Thymus (tissue), 11 donors: ENCODE measurements around the gene UNC13D. TPM values are rescaled to one million over a fixed set of nuclear protein-coding genes. Genes with fewer than 3 reads are reported as not detected.
"Not testable (repeated sequence)": the region's sequence is repeated elsewhere in the genome, so short reads cannot be mapped to it uniquely, and the experiment has no call there.

Experiments
- DNase-seq, 9 donors: peaks; one replicate each; pipeline ENCODE4 v3.0.0-alpha.2; 2013; ENCODE audit warnings: low spot score in 9 of 9, low read depth in 6 of 9, missing footprints in 1 of 9
- H3K27ac ChIP-seq, 2 donors: one replicate each; pipeline ENCODE4 v1.5.1; 2013; ENCODE audit warnings: control low read depth in 1 of 2, low read depth in 1 of 2, low read length in 1 of 2, mild to moderate bottlenecking in 1 of 2, moderate library complexity in 1 of 2
- H3K27me3 ChIP-seq, 2 donors: one replicate each; pipeline ENCODE4 v1.5.1; 2013; ENCODE audit warnings: low read length in 1 of 2; ENCODE audit not compliant: control insufficient read depth in 2 of 2, insufficient read depth in 1 of 2
- H3K36me3 ChIP-seq, 2 donors: one replicate each; pipeline ENCODE4 v1.5.1; 2013; ENCODE audit warnings: low read length in 1 of 2, mild to moderate bottlenecking in 1 of 2, moderate library complexity in 1 of 2; ENCODE audit not compliant: control insufficient read depth in 2 of 2, insufficient read depth in 2 of 2
- H3K4me1 ChIP-seq, 2 donors: one replicate each; pipeline ENCODE4 v1.5.1; 2013; ENCODE audit warnings: low read length in 2 of 2; ENCODE audit not compliant: control insufficient read depth in 2 of 2, insufficient read depth in 2 of 2
- H3K4me3 ChIP-seq, 2 donors: one replicate each; pipeline ENCODE4 v1.5.1; 2013; ENCODE audit warnings: low read length in 2 of 2, control low read depth in 1 of 2, mild to moderate bottlenecking in 1 of 2
- H3K9me3 ChIP-seq, 2 donors: one replicate each; pipeline ENCODE4 v1.5.1; 2013; ENCODE audit warnings: low read length in 1 of 2, mild to moderate bottlenecking in 1 of 2; ENCODE audit not compliant: control insufficient read depth in 2 of 2, insufficient read depth in 1 of 2
- WGBS: extraction: QIAGEN DNeasy Blood & Tissue Kit; methylation state at CpG from one replicate; pipeline ENCODE4 v1.1.7; 2013; 5-methylcytosine and 5-hydroxymethylcytosine counted together
- polyA plus RNA-seq: library from polyadenylated mRNA; stranded (reverse); fragments of 200-250 nt; gene quantifications from one replicate; pipeline ENCODE4 v1.2.3, GENCODE V29; 2013
- total RNA-seq: library from RNA; stranded (reverse); fragments of 120-200 nt; gene quantifications from one replicate; pipeline ENCODE4 v1.2.4, GENCODE V29; 2013
- donor health status: healthy.

The UNC13D gene
- total and polyA plus RNA-seq, 2 donors: 43.2 to 59.1 TPM

DNA sequence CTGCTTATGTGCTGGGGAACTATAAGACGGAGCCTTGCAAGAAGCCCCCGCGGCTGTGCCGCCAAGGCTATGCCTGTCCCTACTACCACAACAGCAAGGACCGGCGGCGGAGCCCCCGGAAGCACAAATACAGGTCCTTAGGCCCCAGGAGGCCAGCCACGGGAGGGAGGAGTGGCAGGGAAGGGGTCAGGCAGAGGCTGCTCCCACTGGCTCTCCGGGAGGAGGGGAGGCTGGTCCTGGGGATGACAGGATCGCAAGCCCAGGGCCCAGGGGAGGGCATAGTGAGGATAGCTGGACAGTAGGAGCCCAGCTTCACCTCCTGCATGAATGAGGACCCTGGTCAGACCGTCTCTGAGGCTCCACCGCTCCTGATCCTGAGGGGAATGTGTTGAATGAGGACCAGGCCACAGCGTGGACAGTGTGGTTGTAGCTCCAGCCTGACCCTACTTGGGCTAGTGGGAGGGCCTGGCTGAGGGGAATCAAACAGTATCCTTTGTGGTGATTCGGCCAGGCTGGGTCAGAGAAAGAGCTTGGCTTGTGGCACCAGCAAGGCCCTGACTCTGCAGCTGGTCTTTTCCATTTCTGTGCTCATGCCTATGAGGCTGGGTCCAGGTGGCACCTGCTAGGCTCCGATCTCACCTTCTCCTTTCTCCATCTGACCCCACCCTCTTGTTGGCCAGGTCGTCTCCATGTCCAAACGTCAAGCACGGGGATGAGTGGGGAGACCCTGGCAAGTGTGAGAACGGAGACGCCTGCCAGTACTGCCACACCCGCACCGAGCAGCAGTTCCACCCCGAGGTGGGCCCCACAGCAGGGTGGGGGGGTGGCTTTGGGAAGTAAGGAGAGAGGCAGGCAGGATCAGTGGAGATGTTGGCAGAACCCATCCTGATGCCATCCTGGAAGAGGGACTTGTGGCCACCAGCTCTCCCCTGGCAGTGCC, 30.9 kb downstream of the UNC13D start:
- Histone ChIP-seq H3K9me3 (no peaks in the 10 kb centered on the region), H3K27me3 (no peaks in the 10 kb centered on the region), H3K36me3 (peaks cover 86 to 88% of the 10 kb centered on the region in 2 donors), H3K4me3 (no peak overlapping the region), H3K27ac (no peak overlapping the region), H3K4me1 (no peaks in the 10 kb centered on the region)
- WGBS: 98% methylated on average over 24 of the region's 24 CpGs
- no peak for DNase-seq

DNA sequence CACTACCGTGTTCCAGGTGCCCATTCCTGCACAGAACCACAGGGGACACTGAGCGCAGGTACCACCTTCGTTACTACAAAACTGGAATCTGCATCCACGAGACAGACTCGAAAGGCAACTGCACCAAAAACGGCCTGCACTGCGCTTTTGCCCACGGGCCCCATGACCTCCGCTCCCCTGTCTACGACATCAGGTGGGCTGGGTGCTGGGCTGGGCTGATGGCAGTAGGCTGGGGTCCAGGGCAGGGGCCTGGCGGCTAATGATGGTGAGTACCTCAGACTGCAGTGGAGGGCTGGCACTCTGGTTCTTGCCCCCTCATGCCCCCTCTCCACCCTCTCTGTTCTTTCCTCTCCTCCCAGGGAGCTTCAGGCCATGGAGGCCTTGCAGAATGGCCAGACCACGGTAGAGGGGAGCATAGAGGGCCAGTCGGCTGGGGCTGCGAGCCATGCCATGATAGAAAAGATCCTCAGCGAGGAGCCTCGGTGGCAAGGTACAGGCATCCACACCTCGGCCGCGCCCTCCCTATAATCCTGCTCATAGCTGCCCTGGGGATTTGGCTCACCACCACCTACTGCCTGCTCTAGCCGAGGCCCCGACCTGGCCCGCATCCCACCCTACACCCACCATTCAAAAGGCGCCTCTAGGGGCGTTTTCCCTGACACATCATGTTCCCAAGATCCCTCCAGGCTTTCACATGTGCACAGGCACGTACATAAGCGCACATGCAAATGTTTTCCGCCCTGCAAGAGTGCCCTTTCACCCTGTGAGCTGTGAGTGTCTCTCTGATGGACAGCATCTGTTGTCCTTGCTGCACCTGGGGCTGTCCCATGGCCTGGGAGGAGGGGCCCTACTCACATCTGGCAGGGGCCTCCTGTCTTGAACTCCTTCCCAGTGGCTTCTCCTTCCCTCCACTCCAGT, 31.8 kb downstream of the UNC13D start:
- H3K4me1 ChIP-seq: no peaks in the 10 kb centered on the region
- no peak overlapping the region for H3K4me3 ChIP-seq
- 98% methylated on average over 27 of the region's 27 CpGs for WGBS
- H3K9me3 ChIP-seq: no peaks in the 10 kb centered on the region
- H3K27ac ChIP-seq: no peak overlapping the region
- peaks cover 82 to 83% of the 10 kb centered on the region in 2 donors for H3K36me3 ChIP-seq
- no peaks in the 10 kb centered on the region for H3K27me3 ChIP-seq
- no peak for DNase-seq

DNA sequence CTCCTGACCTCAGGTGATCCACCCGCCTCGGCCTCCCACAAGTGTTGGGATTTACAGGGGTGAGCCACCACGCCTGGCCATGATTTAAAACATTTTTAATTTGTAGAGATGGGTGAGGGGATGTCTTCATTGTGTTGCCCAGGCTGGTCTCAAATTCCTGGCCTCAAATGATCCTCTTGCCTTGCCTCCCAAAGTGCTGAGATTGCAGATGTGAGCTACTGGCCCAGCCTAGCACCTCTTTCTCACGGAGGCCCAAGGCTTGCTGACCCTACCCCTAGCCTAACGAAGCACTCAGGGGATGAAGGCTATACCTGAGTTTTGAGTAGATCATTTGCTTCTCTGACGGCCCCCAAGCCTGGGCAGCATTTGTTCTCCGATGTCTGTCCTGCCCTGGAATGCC, 33.0 kb downstream of the UNC13D start:
- no peaks in the 10 kb centered on the region for H3K4me1 ChIP-seq
- no peaks in the 10 kb centered on the region for H3K27me3 ChIP-seq
- no peak overlapping the region for H3K4me3 ChIP-seq
- H3K9me3 ChIP-seq: no peaks in the 10 kb centered on the region
- DNase-seq: no peak
- 97% methylated on average over 7 of the region's 7 CpGs for WGBS
- peaks cover 71 to 74% of the 10 kb centered on the region in 2 donors for H3K36me3 ChIP-seq
- H3K27ac ChIP-seq: no peak overlapping the region

DNA sequence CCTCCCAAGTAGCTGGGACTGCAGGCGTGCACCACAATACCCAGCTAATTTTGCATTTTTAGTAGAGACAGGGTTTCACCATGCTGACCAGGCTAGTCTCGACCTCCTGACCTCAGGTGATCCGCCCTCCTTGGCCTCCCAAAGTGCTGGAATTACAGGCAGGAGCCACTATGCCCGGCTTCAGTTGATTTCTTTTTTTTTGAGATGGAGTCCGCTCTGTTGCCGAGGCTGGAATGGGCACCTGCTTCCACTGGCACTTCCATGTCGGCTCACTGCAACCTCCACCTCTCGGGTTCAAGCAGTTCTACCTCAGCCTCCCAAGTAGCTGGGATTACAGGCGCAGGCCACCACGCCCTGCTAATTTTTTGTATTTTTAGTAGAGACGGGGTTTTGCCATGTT, 33.4 kb downstream of the UNC13D start:
- H3K4me3 ChIP-seq, H3K9me3 ChIP-seq, H3K4me1 ChIP-seq, H3K27me3 ChIP-seq, DNase-seq, H3K27ac ChIP-seq: not testable (repeated sequence)
- 98% methylated on average over 11 of the region's 11 CpGs for WGBS
- H3K36me3 ChIP-seq: peaks cover 67 to 71% of the 10 kb centered on the region in 2 donors

DNA sequence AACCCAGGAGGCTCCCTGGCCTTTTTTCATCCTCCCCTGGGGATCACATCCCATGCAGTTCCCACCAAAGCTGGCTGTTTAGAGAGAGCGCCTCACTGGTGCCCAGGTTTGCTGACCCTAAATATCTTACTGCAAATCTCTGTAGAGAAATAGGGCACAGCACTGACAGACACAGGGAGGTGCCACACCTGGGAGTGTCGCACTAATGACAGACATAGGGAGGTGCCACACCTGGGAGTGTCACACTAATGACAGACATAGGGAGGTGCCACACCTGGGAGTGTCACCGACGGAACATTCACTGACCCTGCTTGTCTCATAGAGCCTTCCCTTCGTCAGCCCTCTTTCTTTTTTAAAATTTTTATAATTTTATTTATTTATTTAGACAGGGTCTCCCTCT, 34.0 kb downstream of the UNC13D start:
- WGBS: 97% methylated on average over 5 of the region's 5 CpGs
- no peak for DNase-seq
- H3K4me1 ChIP-seq: no peaks in the 10 kb centered on the region
- no peaks in the 10 kb centered on the region for H3K9me3 ChIP-seq
- H3K4me3 ChIP-seq: no peak overlapping the region
- H3K27me3 ChIP-seq: no peaks in the 10 kb centered on the region
- no peak overlapping the region for H3K27ac ChIP-seq
- peaks cover 62 to 68% of the 10 kb centered on the region in 2 donors for H3K36me3 ChIP-seq

DNA sequence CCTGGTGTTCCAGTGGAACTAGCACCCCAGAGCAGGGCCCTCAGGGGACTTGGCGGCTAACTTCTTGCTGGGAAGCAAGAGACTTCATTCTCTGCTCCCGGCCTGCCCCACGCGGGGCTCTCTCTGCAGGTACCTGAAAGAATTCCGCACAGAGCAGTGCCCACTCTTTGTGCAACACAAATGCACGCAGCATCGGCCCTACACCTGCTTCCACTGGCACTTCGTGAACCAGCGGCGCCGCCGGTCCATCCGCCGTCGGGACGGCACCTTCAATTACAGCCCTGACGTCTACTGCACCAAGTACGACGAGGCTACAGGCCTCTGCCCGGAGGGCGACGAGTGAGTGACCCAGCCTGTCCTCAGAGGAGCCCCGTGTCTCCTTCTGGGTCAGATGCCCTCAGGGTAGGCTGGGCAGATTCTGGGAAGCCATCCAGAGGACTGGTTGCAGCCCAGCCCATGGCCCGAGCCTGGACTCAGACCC, 34.5 kb downstream of the UNC13D start:
- no peak for DNase-seq
- H3K4me3 ChIP-seq: no peak overlapping the region
- no peaks in the 10 kb centered on the region for H3K27me3 ChIP-seq
- H3K36me3 ChIP-seq: peaks cover 57 to 63% of the 10 kb centered on the region in 2 donors
- WGBS: 99% methylated on average over 24 of the region's 24 CpGs
- H3K4me1 ChIP-seq: no peaks in the 10 kb centered on the region
- no peak overlapping the region for H3K27ac ChIP-seq
- H3K9me3 ChIP-seq: no peaks in the 10 kb centered on the region

DNA sequence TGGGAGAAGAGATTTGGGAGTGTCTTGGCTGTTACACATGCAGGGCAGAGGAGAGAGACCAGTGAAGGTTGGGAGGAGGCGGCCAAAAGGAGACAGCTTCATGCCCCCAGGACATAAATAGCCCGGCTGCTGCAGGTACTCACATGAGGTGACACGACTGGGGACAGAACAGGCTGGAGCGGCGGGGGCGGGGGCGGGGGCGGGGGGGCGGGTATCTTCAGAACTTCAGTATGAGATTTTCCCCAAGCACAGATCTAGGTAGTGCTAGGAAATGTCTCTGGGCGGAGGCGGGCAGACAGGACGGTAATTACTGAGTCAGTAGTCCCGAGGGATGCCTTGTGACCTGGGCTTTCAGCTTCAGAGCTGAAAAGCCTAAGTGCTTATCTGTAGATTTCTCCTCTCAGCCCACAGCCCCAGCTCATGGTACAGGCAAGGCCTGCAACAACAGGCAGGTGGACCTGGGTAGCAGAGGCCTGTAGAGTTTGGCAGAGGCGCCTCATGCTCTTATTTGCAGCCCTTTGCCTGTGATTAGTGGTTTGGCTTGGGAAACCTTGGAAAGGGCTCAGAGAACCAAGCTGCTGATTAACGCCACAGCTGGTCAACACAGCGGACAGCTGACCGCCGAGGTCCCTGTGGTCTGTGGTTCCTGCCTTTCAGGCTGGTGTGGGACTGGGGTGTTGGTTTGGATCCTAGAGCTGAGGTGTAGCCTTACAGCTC, 35.1 kb downstream of the UNC13D start:
- no peak for DNase-seq
- Histone ChIP-seq H3K27ac (peak overlapping the region in 1 of 2 donors; percentile 5), H3K4me1 (no peaks in the 10 kb centered on the region)

DNA sequence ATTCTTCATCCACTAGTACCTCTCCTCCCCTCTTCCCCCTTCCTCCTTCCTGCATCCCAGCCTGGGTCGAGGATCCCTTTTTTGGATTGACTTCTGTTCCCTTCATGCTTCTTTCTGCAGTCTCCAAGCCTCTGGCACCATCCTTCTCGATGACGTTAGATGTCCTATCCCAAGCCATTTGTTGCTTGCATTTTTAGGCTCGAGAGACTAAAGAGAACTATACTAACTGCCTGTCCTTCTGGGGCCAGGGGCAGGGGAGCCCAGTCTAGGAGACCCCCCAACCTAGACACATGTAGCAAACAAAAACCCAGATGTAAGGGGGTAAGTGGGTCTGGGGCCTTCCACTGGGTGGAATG, 35.7 kb downstream of the UNC13D start:
- Histone ChIP-seq H3K4me3 (no peak overlapping the region), H3K4me1 (no peaks in the 10 kb centered on the region), H3K27me3 (no peaks in the 10 kb centered on the region), H3K36me3 (peaks cover 47 to 56% of the 10 kb centered on the region in 2 donors), H3K9me3 (no peaks in the 10 kb centered on the region), H3K27ac (no peak overlapping the region)
- DNase-seq: no peak
- 92% methylated on average over 4 of the region's 4 CpGs for WGBS

More for the DNA sequence above, 35.1 kb downstream of the UNC13D start:
- no peaks in the 10 kb centered on the region for H3K27me3 ChIP-seq
- peaks cover 53 to 58% of the 10 kb centered on the region in 2 donors for H3K36me3 ChIP-seq
- H3K4me3 ChIP-seq: no peak overlapping the region
- WGBS: 96% methylated on average over 18 of the region's 18 CpGs
- H3K9me3 ChIP-seq: no peaks in the 10 kb centered on the region
